NCI-H2196 treated with DMSO at 0.1 percent for 48 hours (cell line): ENCODE results near the gene FAM20B.
A peak's percentile ranks its signal among the peaks of the same experiment; 100 is the strongest.
"Not testable (repeated sequence)": the region's sequence is repeated elsewhere in the genome, so short reads cannot be mapped to it uniquely, and the experiment has no call there.

Source experiments
- DNase-seq: peaks from one replicate; lab custom pipeline; 2025; ENCODE audit not compliant: unreplicated experiment; lab: John Stamatoyannopoulos, UW

FAM20B gene

GRCh38 chr1:179023946-179024650 lies 1.6 kb upstream of the FAM20B start:
- no peak for DNase-seq

GRCh38 chr1:179025975-179026812 lies 500 bp downstream of the FAM20B start:
- DNase-seq: peak; percentile 33

- no peak for DNase-seq
Measured at GRCh38 chr1:179026813-179027669, 1.3 kb downstream of the FAM20B start.

GRCh38 chr1:179029321-179029759 lies 3.6 kb downstream of the FAM20B start:
- DNase-seq: no peak

GRCh38 chr1:179030130-179030529 lies 4.4 kb downstream of the FAM20B start:
- DNase-seq: no peak

- no peak for DNase-seq
Measured at GRCh38 chr1:179030683-179031082, 5.0 kb downstream of the FAM20B start.

- no peak for DNase-seq
Measured at GRCh38 chr1:179031284-179031683, 5.6 kb downstream of the FAM20B start.

- DNase-seq: no peak
Measured at GRCh38 chr1:179031855-179032513, 6.3 kb downstream of the FAM20B start.

- no peak for DNase-seq
Measured at GRCh38 chr1:179034720-179035119, 9.0 kb downstream of the FAM20B start.

GRCh38 chr1:179036844-179037465 lies 11.3 kb downstream of the FAM20B start:
- no peak for DNase-seq

- no peak for DNase-seq
Measured at GRCh38 chr1:179038528-179039281, 13.0 kb downstream of the FAM20B start.

- DNase-seq: not testable (repeated sequence)
Measured at GRCh38 chr1:179039502-179040174, 13.9 kb downstream of the FAM20B start.

GRCh38 chr1:179040175-179040551 lies 14.5 kb downstream of the FAM20B start:
- not testable (repeated sequence) for DNase-seq

- DNase-seq: no peak
Measured at GRCh38 chr1:179042087-179042486, 16.4 kb downstream of the FAM20B start.

- DNase-seq: no peak
Measured at GRCh38 chr1:179042700-179043099, 17.0 kb downstream of the FAM20B start.

GRCh38 chr1:179043266-179043665 lies 17.6 kb downstream of the FAM20B start:
- DNase-seq: no peak

- DNase-seq: no peak
Measured at GRCh38 chr1:179043907-179044306, 18.2 kb downstream of the FAM20B start.

GRCh38 chr1:179046808-179047635 lies 21.3 kb downstream of the FAM20B start:
- no peak for DNase-seq
